ENCODE results near the gene MRM3. TPM values are rescaled to one million over a fixed set of nuclear protein-coding genes. Genes with fewer than 3 reads are reported as not detected.

MRM3 gene
- total RNA-seq, 1 donor from 2014 or later, result 8.3 TPM

- Histone ChIP-seq H3K9me3 (ENCODE audit: insufficient read depth, low read depth, low read length) (no peaks in the 10 kb centered on the region), H2AFZ (ENCODE audit: low read depth, low read length) (no peak overlapping the region), H4K20me1 (ENCODE audit: insufficient read depth, low read length) (no peaks in the 10 kb centered on the region), H3K27me3 (ENCODE audit: insufficient read depth, low read length) (no peaks in the 10 kb centered on the region), H3K4me2 (ENCODE audit: low read length) (no peak overlapping the region), H3K9ac (ENCODE audit: low read length) (no peak overlapping the region), H3K4me1 (ENCODE audit: insufficient read depth, low read length) (no peaks in the 10 kb centered on the region), H3K27ac (ENCODE audit: low read depth, low read length) (no peak overlapping the region), H3K79me2 (ENCODE audit: insufficient read depth, low read length) (no peaks in the 10 kb centered on the region), H3K4me3 (ENCODE audit: insufficient read depth, low read depth, low read length) (no peak overlapping the region), H3K36me3 (ENCODE audit: insufficient read depth, low read length) (peaks cover 22% of the 10 kb centered on the region)
- no peaks in the 10 kb centered on the region for H3K9me3 Mint-ChIP-seq (ENCODE audit: unreplicated experiment)
- H3K36me3 Mint-ChIP-seq (ENCODE audit: low read depth, unreplicated experiment), result peaks cover 22% of the 10 kb centered on the region
- no peak for DNase-seq (ENCODE audit: low read depth)
- no peak overlapping the region for H3K4me3 Mint-ChIP-seq (ENCODE audit: unreplicated experiment)
- H3K4me1 Mint-ChIP-seq (ENCODE audit: low read depth, unreplicated experiment), result peaks cover 5% of the 10 kb centered on the region
- H3K27me3 Mint-ChIP-seq (ENCODE audit: low read depth, unreplicated experiment), result no peaks in the 10 kb centered on the region
- FAIRE-seq, result no peak
- no peak for TF ChIP-seq EZH2 (IDR thresholded peaks at IDR 0.05; ENCODE audit: insufficient read depth, low read length)
- TF ChIP-seq CTCF (IDR thresholded peaks at IDR 0.05; ENCODE audit: insufficient read depth, low read depth, low read length), result no peak
- no peak overlapping the region for H3K27ac Mint-ChIP-seq (ENCODE audit: unreplicated experiment)
These were observed 22.2 kb upstream of the MRM3 start for GRCh38 chr17:759964-760363.

GRCh38 chr17:760371-760770 lies 21.8 kb upstream of the MRM3 start:
- peaks cover 5% of the 10 kb centered on the region for H3K4me1 Mint-ChIP-seq (ENCODE audit: low read depth, unreplicated experiment)
- peaks cover 25% of the 10 kb centered on the region for H3K36me3 Mint-ChIP-seq (ENCODE audit: low read depth, unreplicated experiment)
- no peak overlapping the region for H3K4me3 ChIP-seq (ENCODE audit: insufficient read depth, low read depth, low read length)
- no peak for DNase-seq (ENCODE audit: low read depth)
- no peak overlapping the region for H2AFZ ChIP-seq (ENCODE audit: low read depth, low read length)
- H3K36me3 ChIP-seq (ENCODE audit: insufficient read depth, low read length), result peaks cover 22% of the 10 kb centered on the region
- H3K27me3 ChIP-seq (ENCODE audit: insufficient read depth, low read length), result no peaks in the 10 kb centered on the region
- H3K9ac ChIP-seq (ENCODE audit: low read length), result no peak overlapping the region
- H3K79me2 ChIP-seq (ENCODE audit: insufficient read depth, low read length), result no peaks in the 10 kb centered on the region
- H3K27me3 Mint-ChIP-seq (ENCODE audit: low read depth, unreplicated experiment), result no peaks in the 10 kb centered on the region
- H4K20me1 ChIP-seq (ENCODE audit: insufficient read depth, low read length), result no peaks in the 10 kb centered on the region
- H3K9me3 ChIP-seq (ENCODE audit: insufficient read depth, low read depth, low read length), result no peaks in the 10 kb centered on the region
- TF ChIP-seq CTCF (IDR thresholded peaks at IDR 0.05; ENCODE audit: insufficient read depth, low read depth, low read length), result no peak
- TF ChIP-seq EZH2 (IDR thresholded peaks at IDR 0.05; ENCODE audit: insufficient read depth, low read length), result no peak
- H3K9me3 Mint-ChIP-seq (ENCODE audit: unreplicated experiment), result no peaks in the 10 kb centered on the region
- H3K4me1 ChIP-seq (ENCODE audit: insufficient read depth, low read length), result no peaks in the 10 kb centered on the region
- H3K27ac Mint-ChIP-seq (ENCODE audit: unreplicated experiment), result no peak overlapping the region
- FAIRE-seq, result no peak
- no peak overlapping the region for H3K4me3 Mint-ChIP-seq (ENCODE audit: unreplicated experiment)
- H3K27ac ChIP-seq (ENCODE audit: low read depth, low read length), result no peak overlapping the region
- no peak overlapping the region for H3K4me2 ChIP-seq (ENCODE audit: low read length)

- no peak overlapping the region for H3K9ac ChIP-seq (ENCODE audit: low read length)
- Mint-ChIP-seq H3K27me3 (ENCODE audit: low read depth, unreplicated experiment) (no peaks in the 10 kb centered on the region), H3K36me3 (ENCODE audit: low read depth, unreplicated experiment) (peaks cover 23% of the 10 kb centered on the region), H3K4me1 (ENCODE audit: low read depth, unreplicated experiment) (no peaks in the 10 kb centered on the region), H3K4me3 (ENCODE audit: unreplicated experiment) (no peak overlapping the region), H3K9me3 (ENCODE audit: unreplicated experiment) (no peaks in the 10 kb centered on the region), H3K27ac (ENCODE audit: unreplicated experiment) (no peak overlapping the region)
- H3K4me2 ChIP-seq (ENCODE audit: low read length), result no peak overlapping the region
- DNase-seq (ENCODE audit: low read depth), result no peak
- no peak overlapping the region for H3K4me3 ChIP-seq (ENCODE audit: insufficient read depth, low read depth, low read length)
- no peaks in the 10 kb centered on the region for H4K20me1 ChIP-seq (ENCODE audit: insufficient read depth, low read length)
- H3K4me1 ChIP-seq (ENCODE audit: insufficient read depth, low read length), result no peaks in the 10 kb centered on the region
- FAIRE-seq, result no peak
- no peaks in the 10 kb centered on the region for H3K9me3 ChIP-seq (ENCODE audit: insufficient read depth, low read depth, low read length)
- no peak overlapping the region for H3K27ac ChIP-seq (ENCODE audit: low read depth, low read length)
- H3K27me3 ChIP-seq (ENCODE audit: insufficient read depth, low read length), result no peaks in the 10 kb centered on the region
- H3K36me3 ChIP-seq (ENCODE audit: insufficient read depth, low read length), result peaks cover 22% of the 10 kb centered on the region
- TF ChIP-seq EZH2 (IDR thresholded peaks at IDR 0.05; ENCODE audit: insufficient read depth, low read length) (no peak), CTCF (IDR thresholded peaks at IDR 0.05; ENCODE audit: insufficient read depth, low read depth, low read length) (no peak)
- H3K79me2 ChIP-seq (ENCODE audit: insufficient read depth, low read length), result no peaks in the 10 kb centered on the region
- no peak overlapping the region for H2AFZ ChIP-seq (ENCODE audit: low read depth, low read length)
These were observed 15.1 kb upstream of the MRM3 start for GRCh38 chr17:767076-767475.
